Activated CD8-positive, alpha-beta memory T cell treated with anti-CD3 and anti-CD28 coated beads for 24 hours (primary cell): Measurements from ENCODE around the gene THOC2.

Experiments
- DNase-seq: peaks from one replicate; pipeline ENCODE4 v3.0.0-alpha.2; 2020

THOC2 gene

DNA sequence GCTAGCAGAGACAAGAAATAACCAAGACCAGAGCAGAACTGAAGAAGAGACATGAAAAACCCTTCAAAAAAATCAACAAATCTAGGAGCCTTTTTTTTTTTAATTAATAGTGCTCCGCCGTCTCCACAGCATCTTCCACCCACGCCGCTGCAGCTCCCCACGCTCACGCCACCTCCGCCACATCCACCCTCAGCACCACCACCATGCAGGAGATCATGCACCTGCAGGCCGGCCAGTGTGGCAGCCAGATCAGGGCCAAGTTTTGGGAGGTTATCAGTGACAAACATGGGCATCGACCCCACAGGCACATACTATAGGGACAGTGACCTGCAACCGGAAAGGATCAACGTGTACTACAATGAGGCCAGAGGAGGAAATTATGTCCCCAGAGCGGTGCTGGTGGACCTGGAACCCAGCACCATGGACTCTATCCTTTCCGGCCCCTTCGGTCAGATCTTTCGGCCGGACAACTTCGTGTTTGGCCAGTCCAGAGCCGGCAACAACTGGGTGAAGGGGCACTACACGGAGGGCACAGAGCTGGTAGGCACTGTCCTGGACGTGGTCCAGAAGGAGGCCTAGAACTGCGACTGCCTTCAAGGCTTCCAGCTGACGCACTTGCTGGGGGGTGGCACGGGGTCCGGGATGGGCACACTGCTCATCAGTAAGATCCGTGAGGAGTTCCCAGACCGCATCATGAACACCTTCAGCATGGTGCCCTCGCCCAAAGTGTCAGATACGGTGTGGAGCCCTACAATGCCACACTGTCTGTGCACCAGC, 171.2 kb downstream of the THOC2 start:
- no peak for DNase-seq

DNA sequence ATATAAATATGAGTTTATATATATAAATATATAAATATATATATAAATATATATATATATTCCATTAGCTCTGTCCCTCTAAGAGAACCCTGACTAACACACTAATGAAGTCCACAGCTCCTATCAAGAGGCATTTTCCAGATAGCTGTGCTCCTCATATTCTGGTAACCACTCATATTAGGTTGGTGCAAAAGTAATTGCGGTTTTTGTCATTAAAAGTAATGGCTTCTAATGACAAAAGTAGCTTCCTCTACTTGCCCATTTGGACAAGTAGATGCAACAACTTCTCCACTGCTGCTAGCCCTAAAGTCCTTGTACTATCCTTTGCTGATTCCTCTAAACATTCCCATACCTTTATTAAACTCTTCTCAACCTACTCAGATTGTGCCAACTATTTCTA, 182.0 kb downstream of the THOC2 start:
- no peak for DNase-seq
